Testis (tissue), 3 donors: ENCODE results near the gene IQSEC1. TPM values are rescaled to one million over a fixed set of nuclear protein-coding genes. Genes with fewer than 3 reads are reported as not detected.

Source experiments
- DNase-seq: peaks from one replicate; pipeline ENCODE4 v3.0.0-alpha.2; 2019
- H3K27ac ChIP-seq, 2 donors: fragments of 200-600 bp; sonication (generic); one replicate each; pipeline ENCODE4 v1.5.1; 2019
- H3K27me3 ChIP-seq: fragments of 200-600 bp; sonication (generic); one replicate; pipeline ENCODE4 v1.5.1; 2019
- H3K36me3 ChIP-seq: fragments of 200-600 bp; sonication (generic); one replicate; pipeline ENCODE4 v1.5.1; 2017; ENCODE audit warnings: low read depth; ENCODE audit errors: missing control alignments
- H3K4me1 ChIP-seq: fragments of 200-600 bp; sonication (generic); one replicate; pipeline ENCODE4 v1.5.1; 2019
- H3K4me3 ChIP-seq, 2 donors: fragments of 200-600 bp; sonication (generic); one replicate each; pipeline ENCODE4 v1.5.1; 2017 to 2019
- H3K9me3 ChIP-seq: fragments of 200-600 bp; sonication (generic); one replicate; pipeline ENCODE4 v1.5.1; 2017
- POLR2A ChIP-seq: fragments of 450-650 bp; IDR thresholded peaks from one replicate; pipeline ENCODE4 v1.6.1; 2017; ENCODE audit warnings: antibody characterized with exemption, mild to moderate bottlenecking, moderate library complexity
- WGBS, 2 donors: methylation state at CpG; one replicate each; pipeline ENCODE4 v1.1.5; 2018; 5-methylcytosine and 5-hydroxymethylcytosine counted together
- intact Hi-C: fragments of 100-400 bp; cut with DNase I; formaldehyde crosslinking; loops from one replicate; pipeline ENCODE4 v1.15.1; 2023; ENCODE audit warnings: low total_unique reads
- polyA plus RNA-seq: library from polyadenylated mRNA; stranded (reverse); fragments of 350-450 nt; fragmentation: Illumina TruSeq; extraction: RNeasy Lipid Tissue Mini Kit (QIAGEN cat#74804); gene quantifications from one replicate; pipeline ENCODE4 v1.2.3, GENCODE V29; 2014; ENCODE audit warnings: low read depth, low replicate concordance; ENCODE audit not compliant: insufficient read depth
- total RNA-seq, 2 donors: library from RNA; depleted of rRNA; stranded (reverse); fragments of >200 nt; gene quantifications; one replicate each; pipeline ENCODE4 v1.2.3, GENCODE V29; 2016
- TF ChIP-seq, protein P1 (sequence below), 3 experiments: fragments of 450-650 bp in 2 of 3; fragments of 200-600 bp in 1 of 3; sonication (generic) in 1 of 3; IDR thresholded peaks; one replicate each; pipeline ENCODE4 v1.5.1; 2016 to 2019; ENCODE audit warnings: antibody characterized with exemption in 3 of 3, mild to moderate bottlenecking in 2 of 3, moderate library complexity in 1 of 3

IQSEC1 gene
- total and polyA plus RNA-seq, 3 donors from 2014 or later: 32.9 to 89.4 (median 74.3) TPM

DNA sequence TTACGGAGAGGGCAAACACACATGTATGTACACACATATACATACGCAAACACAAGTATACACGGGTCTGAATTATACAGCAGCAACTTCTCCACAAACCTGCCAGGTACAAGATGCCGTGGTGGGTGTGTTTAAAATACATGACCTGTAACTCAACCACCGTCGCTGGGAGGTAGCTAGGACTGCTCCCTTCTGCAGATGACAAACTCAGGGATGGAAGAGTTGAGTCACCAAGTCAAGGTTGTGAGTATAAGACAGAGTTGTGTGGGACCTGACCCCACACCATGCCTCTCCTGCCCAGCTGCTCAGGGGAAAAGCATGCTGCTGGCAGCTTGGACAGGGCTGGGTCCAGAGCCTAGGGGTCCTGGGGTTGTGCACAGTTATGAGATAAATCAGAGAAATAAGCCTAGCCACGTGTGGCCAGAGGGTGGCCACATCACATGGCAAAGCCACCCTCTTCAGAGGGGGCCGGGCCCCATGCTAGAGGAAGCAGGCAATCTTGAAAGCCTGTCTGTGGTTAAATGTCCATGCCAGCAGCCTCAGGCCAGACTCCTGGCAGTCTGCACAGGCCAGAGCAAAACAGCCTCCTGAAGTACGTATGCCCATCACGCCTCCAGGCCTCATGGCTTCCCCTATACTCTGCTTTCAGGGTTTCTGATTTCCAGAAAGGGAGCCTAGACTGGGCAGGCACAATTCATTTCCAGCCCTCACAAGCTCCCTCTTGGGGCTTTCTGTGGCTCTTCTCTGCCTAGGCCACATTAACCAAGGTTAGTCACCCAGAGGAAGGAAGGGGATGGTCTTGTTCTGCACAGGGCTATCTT lies 124.1 kb downstream of the IQSEC1 start:
- Histone ChIP-seq H3K4me1 (peaks cover 18% of the 10 kb centered on the region), H3K4me3 (no peak overlapping the region), H3K27me3 (no peaks in the 10 kb centered on the region), H3K9me3 (no peaks in the 10 kb centered on the region), H3K27ac (no peak overlapping the region), H3K36me3 (no peaks in the 10 kb centered on the region)
- intact Hi-C loops: no loop called here
- no peak for DNase-seq
- no peak for TF ChIP-seq POLR2A
- TF ChIP-seq, protein P1, sequence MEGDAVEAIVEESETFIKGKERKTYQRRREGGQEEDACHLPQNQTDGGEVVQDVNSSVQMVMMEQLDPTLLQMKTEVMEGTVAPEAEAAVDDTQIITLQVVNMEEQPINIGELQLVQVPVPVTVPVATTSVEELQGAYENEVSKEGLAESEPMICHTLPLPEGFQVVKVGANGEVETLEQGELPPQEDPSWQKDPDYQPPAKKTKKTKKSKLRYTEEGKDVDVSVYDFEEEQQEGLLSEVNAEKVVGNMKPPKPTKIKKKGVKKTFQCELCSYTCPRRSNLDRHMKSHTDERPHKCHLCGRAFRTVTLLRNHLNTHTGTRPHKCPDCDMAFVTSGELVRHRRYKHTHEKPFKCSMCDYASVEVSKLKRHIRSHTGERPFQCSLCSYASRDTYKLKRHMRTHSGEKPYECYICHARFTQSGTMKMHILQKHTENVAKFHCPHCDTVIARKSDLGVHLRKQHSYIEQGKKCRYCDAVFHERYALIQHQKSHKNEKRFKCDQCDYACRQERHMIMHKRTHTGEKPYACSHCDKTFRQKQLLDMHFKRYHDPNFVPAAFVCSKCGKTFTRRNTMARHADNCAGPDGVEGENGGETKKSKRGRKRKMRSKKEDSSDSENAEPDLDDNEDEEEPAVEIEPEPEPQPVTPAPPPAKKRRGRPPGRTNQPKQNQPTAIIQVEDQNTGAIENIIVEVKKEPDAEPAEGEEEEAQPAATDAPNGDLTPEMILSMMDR (IDR thresholded peaks at IDR 0.05): no peak
- WGBS, 2 donors: 85 to 88% methylated on average over 9 to 10 of the region's 10 CpGs

DNA sequence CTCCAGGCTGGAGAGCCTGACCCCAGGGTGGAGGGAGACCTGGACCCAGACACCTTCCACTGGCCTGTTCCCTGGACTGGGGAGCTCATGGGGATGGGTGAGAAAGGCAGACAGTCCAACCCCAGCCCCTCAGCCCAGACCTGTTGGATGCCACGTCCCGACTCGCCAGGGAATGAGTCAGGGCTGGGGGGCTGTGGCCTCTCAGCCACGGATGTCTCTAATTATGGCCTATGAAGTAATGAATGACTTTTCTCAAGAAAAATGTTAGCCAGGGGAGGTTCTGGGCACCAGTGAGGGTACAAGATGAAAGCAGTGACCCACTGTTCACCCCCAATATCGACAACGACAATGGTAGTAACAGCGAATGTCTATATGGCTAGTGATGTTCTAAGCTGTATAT lies 124.9 kb downstream of the IQSEC1 start:
- H3K4me1 ChIP-seq: peaks cover 25% of the 10 kb centered on the region
- intact Hi-C loops: no loop called here
- H3K36me3 ChIP-seq: no peaks in the 10 kb centered on the region
- no peaks in the 10 kb centered on the region for H3K9me3 ChIP-seq
- no peak for TF ChIP-seq POLR2A
- TF ChIP-seq, protein P1 (IDR thresholded peaks at IDR 0.05): no peak
- H3K4me3 ChIP-seq: no peak overlapping the region
- DNase-seq: no peak
- 82 to 90% methylated on average over 6 to 7 of the region's 7 CpGs for WGBS, 2 donors
- no peaks in the 10 kb centered on the region for H3K27me3 ChIP-seq
- no peak overlapping the region for H3K27ac ChIP-seq

DNA sequence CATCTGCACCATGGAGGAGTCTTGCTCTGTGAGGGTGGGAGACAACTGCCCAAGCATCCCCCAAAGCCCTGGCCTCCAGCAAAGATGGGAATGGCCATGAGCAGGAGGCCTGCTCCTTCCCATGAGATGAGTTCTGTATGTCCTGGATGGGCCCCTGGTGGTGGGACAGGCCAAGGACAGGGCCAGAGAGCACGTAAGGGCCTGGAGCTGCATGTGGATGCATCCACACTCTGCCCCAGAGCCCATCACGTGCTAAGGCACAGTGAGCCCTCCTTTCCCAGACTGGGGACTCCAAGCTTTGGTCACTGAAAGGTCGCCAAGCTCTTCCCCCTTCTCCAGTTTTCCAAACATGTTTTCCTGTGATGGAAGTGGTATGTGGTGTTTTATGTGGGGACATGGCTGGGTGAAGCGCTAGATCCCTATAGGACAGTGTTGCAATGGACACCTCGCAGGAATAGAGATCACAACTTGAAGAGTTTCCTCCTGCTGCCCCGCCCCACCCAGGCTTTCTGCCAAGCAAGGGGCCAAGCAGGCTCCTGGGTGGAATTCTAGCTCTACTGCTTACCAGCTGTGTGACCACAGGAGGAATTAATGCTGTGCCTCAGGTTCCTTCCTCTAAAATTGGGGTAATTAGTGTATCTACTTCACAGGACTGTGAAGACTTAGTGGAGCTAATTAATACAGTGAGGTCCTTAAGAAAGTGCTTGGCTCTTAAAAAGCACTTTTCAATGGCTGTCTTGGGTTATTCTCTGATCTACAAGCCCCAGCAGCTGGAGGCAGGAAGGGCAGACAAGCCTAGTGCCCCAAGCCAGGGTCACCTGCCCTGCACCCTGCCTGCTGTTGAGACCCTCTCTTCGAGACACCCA lies 125.5 kb downstream of the IQSEC1 start:
- no peaks in the 10 kb centered on the region for H3K27me3 ChIP-seq
- H3K4me1 ChIP-seq: peaks cover 26% of the 10 kb centered on the region
- 69 to 82% methylated on average over 6 to 7 of the region's 7 CpGs for WGBS, 2 donors
- DNase-seq: peak; percentile 48
- TF ChIP-seq, protein P1 (IDR thresholded peaks at IDR 0.05): no peak
- no peak for TF ChIP-seq POLR2A
- no peak overlapping the region for H3K27ac ChIP-seq
- intact Hi-C loops: no loop called here
- H3K9me3 ChIP-seq: no peaks in the 10 kb centered on the region
- no peak overlapping the region for H3K4me3 ChIP-seq
- H3K36me3 ChIP-seq: no peaks in the 10 kb centered on the region

DNA sequence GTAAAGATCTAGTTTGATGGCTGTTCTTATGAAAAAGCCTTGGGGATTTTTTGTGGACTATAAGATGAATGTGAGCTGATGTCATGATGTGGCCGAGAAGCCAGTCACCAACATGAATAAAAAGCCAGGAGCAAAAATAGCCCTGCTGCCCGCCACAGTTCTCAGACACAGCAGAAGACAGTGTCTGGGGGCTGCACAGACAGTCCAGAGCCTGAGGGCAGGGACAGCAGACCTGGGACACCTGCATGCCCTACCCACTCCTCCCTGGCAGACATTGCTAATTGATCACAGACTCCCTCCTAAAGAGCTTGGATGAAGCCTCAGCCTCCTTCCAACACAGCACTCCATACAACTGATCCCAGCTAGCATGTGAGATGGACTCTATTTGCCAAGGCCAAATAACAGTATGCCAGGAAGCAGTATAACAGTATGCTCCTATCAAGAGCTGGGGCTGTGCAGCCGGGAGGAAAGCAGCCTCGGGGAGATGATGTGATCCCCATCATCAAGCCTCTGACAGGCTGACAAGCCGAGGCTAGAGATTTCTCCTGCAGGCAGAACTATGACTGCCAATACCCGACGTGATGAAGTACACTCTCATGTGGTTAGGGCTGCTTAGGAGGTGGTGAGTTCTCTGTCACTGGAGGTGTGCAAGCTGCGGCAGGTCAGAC lies 126.4 kb downstream of the IQSEC1 start:
- H3K4me1 ChIP-seq: peaks cover 26% of the 10 kb centered on the region
- H3K36me3 ChIP-seq: no peaks in the 10 kb centered on the region
- H3K27ac ChIP-seq: no peak overlapping the region
- WGBS, 2 donors: 77 to 79% methylated on average over 7 to 8 of the region's 8 CpGs
- H3K4me3 ChIP-seq: no peak overlapping the region
- TF ChIP-seq POLR2A: no peak
- TF ChIP-seq, protein P1 (IDR thresholded peaks at IDR 0.05): no peak
- H3K9me3 ChIP-seq: no peaks in the 10 kb centered on the region
- DNase-seq: no peak
- H3K27me3 ChIP-seq: no peaks in the 10 kb centered on the region
- intact Hi-C loops: no loop called here
